Measurements from ENCODE around the gene GLIS2.

GRCh38 chr16:4358236-4358635, 42.4 kb downstream of the GLIS2 start:
- TF ChIP-seq CTCF (conservative IDR thresholded peaks at IDR 0.05 in 1 of 2, IDR thresholded peaks at IDR 0.05 in 1 of 2; ENCODE audit: low read depth in 1 of 2, low read length in 2 of 2) (no peak), EZH2 (IDR thresholded peaks at IDR 0.05; ENCODE audit: low read length, missing control alignments) (no peak)

All from fibroblast of lung (primary cell).